Mesodermal cell (in vitro differentiated cells): Measurements from ENCODE around the gene SCGB1A1.

ENCODE experiments used
- H3K27ac ChIP-seq: 2 replicates; pipeline ENCODE4 v1.7.0; 2013; ENCODE audit warnings: mild to moderate bottlenecking, low read depth, low read length, moderate library complexity; ENCODE audit not compliant: severe bottlenecking
- H3K36me3 ChIP-seq: 2 replicates; pipeline ENCODE4 v1.7.1; 2013; ENCODE audit warnings: mild to moderate bottlenecking, low read length, moderate library complexity; ENCODE audit not compliant: control insufficient read depth, insufficient read depth
- H3K4me1 ChIP-seq: one replicate; pipeline ENCODE4 v1.7.1; 2013; ENCODE audit warnings: mild to moderate bottlenecking, low read length; ENCODE audit not compliant: insufficient read depth, control insufficient read depth, poor library complexity, severe bottlenecking
- H3K4me3 ChIP-seq: 2 replicates; pipeline ENCODE4 v1.7.0; 2013; ENCODE audit warnings: low read length, control low read depth, mild to moderate bottlenecking; ENCODE audit not compliant: insufficient read depth, poor library complexity, severe bottlenecking; ENCODE audit errors: extremely low read depth
- H3K9me3 ChIP-seq: 2 replicates; pipeline ENCODE4 v1.7.1; 2013; ENCODE audit warnings: mild to moderate bottlenecking, low read length, moderate library complexity; ENCODE audit not compliant: control insufficient read depth
- WGBS, 2 experiments: methylation state at CpG; one replicate each; pipeline ENCODE4 v1.1.5; 2013; ENCODE audit warnings: missing lambda C conversion rate in 2 of 2; ENCODE audit not compliant: insufficient coverage in 2 of 2; 5-methylcytosine and 5-hydroxymethylcytosine counted together

SCGB1A1 gene

GRCh38 chr11:62404901-62405300 lies 13.9 kb upstream of the SCGB1A1 start:
- Histone ChIP-seq H3K9me3 (no peaks in the 10 kb centered on the region), H3K4me1 (peaks cover 14% of the 10 kb centered on the region), H3K4me3 (no peak overlapping the region), H3K27ac (no peak overlapping the region), H3K36me3 (no peaks in the 10 kb centered on the region)
- 81 to 93% methylated on average over 5 of the region's 5 CpGs for WGBS, 2 experiments

GRCh38 chr11:62406034-62406433 lies 12.8 kb upstream of the SCGB1A1 start:
- peaks cover 2% of the 10 kb centered on the region for H3K4me1 ChIP-seq
- H3K4me3 ChIP-seq = no peak overlapping the region
- H3K27ac ChIP-seq = no peak overlapping the region
- H3K9me3 ChIP-seq = no peaks in the 10 kb centered on the region
- H3K36me3 ChIP-seq = no peaks in the 10 kb centered on the region
- 76 to 90% methylated on average over 3 of the region's 4 CpGs for WGBS, 2 experiments

DNA sequence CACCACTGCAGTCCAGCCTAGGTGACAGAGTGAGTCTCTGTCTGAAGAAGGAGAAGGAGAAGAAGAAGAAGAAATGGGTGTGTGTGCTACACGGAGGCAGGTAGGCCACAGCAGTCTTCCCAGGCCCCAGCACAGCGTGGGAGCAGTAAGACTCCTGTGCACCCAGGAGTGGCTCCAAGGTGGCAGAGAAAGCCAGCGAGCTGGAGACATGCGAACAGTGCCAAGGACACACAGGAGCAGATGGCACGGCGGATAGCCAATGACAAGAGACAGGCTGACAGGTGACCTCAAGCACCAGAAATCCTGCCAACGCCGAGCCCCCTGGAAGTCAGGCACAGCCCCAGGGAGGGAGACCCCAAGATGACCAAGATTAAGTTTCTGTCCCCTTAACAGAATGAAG lies 9.0 kb upstream of the SCGB1A1 start:
- Histone ChIP-seq H3K9me3 (no peaks in the 10 kb centered on the region), H3K4me3 (no peak overlapping the region), H3K36me3 (no peaks in the 10 kb centered on the region), H3K4me1 (no peaks in the 10 kb centered on the region), H3K27ac (no peak overlapping the region)
- WGBS, 2 experiments = 92 to 98% methylated on average over 8 of the region's 8 CpGs

GRCh38 chr11:62410972-62411371 lies 7.9 kb upstream of the SCGB1A1 start:
- no peak overlapping the region for H3K27ac ChIP-seq
- no peak overlapping the region for H3K4me3 ChIP-seq
- 63 to 81% methylated on average over 6 to 7 of the region's 8 CpGs for WGBS, 2 experiments
- no peaks in the 10 kb centered on the region for H3K4me1 ChIP-seq
- no peaks in the 10 kb centered on the region for H3K36me3 ChIP-seq
- H3K9me3 ChIP-seq = no peaks in the 10 kb centered on the region

DNA sequence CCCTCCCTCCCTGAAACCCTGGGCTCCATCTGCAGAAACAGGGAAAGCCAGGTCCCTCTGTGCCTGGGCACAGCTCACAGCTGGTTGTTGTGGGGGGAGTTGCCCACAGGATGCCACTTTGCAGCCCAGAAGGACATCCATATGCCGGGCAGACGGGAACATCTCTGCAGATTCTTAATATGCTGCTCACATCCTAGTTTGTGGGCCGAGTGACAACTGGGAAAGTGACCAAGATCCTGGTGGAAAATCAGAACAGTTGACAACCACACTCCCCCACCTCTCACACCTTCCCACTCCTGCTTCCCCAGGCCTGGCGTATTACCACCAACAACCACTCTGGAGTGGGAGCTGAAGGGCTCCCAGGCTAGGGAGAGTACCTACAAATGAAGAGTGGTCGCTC lies 7.3 kb upstream of the SCGB1A1 start:
- no peaks in the 10 kb centered on the region for H3K36me3 ChIP-seq
- no peaks in the 10 kb centered on the region for H3K9me3 ChIP-seq
- H3K4me3 ChIP-seq = no peak overlapping the region
- no peak overlapping the region for H3K27ac ChIP-seq
- WGBS, 2 experiments = 94 to 96% methylated on average over 3 to 4 of the region's 5 CpGs
- no peaks in the 10 kb centered on the region for H3K4me1 ChIP-seq

GRCh38 chr11:62413060-62413696 lies 5.7 kb upstream of the SCGB1A1 start:
- WGBS, 2 experiments = 93 to 100% methylated on average over 4 to 8 of the region's 8 CpGs
- Histone ChIP-seq H3K9me3 (no peaks in the 10 kb centered on the region), H3K4me1 (no peaks in the 10 kb centered on the region), H3K4me3 (no peak overlapping the region), H3K36me3 (no peaks in the 10 kb centered on the region), H3K27ac (no peak overlapping the region)

- Histone ChIP-seq H3K4me3 (no peak overlapping the region), H3K27ac (no peak overlapping the region), H3K4me1 (peaks cover 3% of the 10 kb centered on the region), H3K36me3 (no peaks in the 10 kb centered on the region), H3K9me3 (no peaks in the 10 kb centered on the region)
- WGBS, 2 experiments = 89% methylated on average over 11 to 12 of the region's 12 CpGs
These were observed 2.2 kb upstream of the SCGB1A1 start for GRCh38 chr11:62416596-62416995.

DNA sequence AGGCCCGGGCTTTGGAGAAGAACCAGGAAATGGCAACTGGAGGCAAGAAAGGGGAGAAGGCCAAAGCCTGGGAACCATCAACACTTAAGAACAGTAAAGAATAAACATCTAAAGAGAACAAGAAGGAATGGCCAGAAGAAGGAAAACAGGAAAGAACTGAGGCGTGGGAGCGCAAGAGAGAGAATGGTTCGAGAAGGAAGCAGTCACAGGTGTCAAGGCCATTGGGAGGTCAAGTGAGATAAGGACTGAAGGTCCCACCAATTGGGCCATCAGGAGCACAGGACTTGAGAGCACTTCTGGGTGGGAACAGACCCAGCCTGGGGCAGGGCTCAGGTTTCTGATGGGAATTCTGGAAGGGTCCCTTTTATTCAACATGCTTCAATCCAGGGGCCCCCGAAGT lies 697 bp upstream of the SCGB1A1 start:
- no peak overlapping the region for H3K4me3 ChIP-seq
- H3K27ac ChIP-seq = no peak overlapping the region
- peaks cover 3% of the 10 kb centered on the region for H3K4me1 ChIP-seq
- 85 to 96% methylated on average over 4 of the region's 5 CpGs for WGBS, 2 experiments
- H3K36me3 ChIP-seq = no peaks in the 10 kb centered on the region
- no peaks in the 10 kb centered on the region for H3K9me3 ChIP-seq

GRCh38 chr11:62419314-62419929 lies 589 bp downstream of the SCGB1A1 start:
- peaks cover 3% of the 10 kb centered on the region for H3K4me1 ChIP-seq
- H3K27ac ChIP-seq = no peak overlapping the region
- no peaks in the 10 kb centered on the region for H3K36me3 ChIP-seq
- no peaks in the 10 kb centered on the region for H3K9me3 ChIP-seq
- H3K4me3 ChIP-seq = no peak overlapping the region
- WGBS, 2 experiments = 93 to 95% methylated on average over 3 of the region's 5 CpGs

DNA sequence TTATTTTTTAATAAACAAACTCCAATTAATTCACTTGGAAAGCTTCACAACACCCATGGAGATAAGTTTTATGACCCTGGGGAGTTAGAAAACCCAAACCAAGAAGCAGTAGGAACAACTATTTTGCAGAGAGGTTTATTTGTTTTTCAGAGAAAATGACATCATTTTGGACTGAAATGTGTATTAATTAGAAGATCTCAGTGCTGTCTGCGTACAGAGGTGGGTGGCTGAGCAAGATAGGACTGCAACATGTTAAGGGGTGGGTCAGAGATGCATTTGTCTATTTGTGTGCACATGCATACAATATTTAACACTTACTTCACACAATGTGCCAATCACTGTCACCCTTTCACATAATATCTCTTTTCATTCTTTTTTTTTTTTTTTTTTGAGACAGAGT lies 1.1 kb downstream of the SCGB1A1 start:
- Histone ChIP-seq H3K4me3 (no peak overlapping the region), H3K36me3 (no peaks in the 10 kb centered on the region), H3K4me1 (peaks cover 3% of the 10 kb centered on the region), H3K9me3 (no peaks in the 10 kb centered on the region), H3K27ac (no peak overlapping the region)
- no CpG with 5 or more reads among the region's 1 CpG for WGBS, 2 experiments

DNA sequence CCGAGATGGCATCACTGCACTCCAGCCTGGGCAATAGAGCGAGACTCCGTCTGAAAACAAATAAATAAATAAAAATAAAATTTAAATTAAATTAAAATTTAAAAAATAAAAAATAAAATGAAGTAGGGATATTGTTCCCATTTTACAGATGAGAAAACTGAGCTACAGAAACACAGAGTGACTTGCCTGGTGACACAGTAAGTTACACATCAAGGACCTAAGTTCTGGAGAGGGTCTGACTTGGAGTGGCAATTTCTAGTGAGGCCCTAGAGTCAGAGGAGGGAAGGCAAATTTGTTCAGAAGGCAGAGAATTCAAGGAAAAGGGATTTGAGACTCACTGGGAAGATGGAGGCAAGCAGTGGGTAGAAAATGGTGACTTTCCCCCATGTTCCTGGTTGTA lies 2.0 kb downstream of the SCGB1A1 start:
- Histone ChIP-seq H3K27ac (no peak overlapping the region), H3K36me3 (no peaks in the 10 kb centered on the region), H3K4me1 (peaks cover 3% of the 10 kb centered on the region), H3K4me3 (no peak overlapping the region), H3K9me3 (no peaks in the 10 kb centered on the region)
- 100% methylated on average over 1 of the region's 3 CpGs; no CpG with 5 or more reads in 1 of the 2 experiments for WGBS, 2 experiments
